NT2/D1 (cell line): Measurements from ENCODE around the gene HAX1.

ENCODE experiments used
- SUZ12 ChIP-seq: IDR thresholded peaks from 2 replicates; pipeline ENCODE4 v1.6.1; 2011; ENCODE audit not compliant: insufficient read length, insufficient read depth; ENCODE audit errors: extremely low read depth
- ZNF274 ChIP-seq: IDR thresholded peaks from 2 replicates; pipeline ENCODE4 v1.6.1; 2011; ENCODE audit warnings: mild to moderate bottlenecking, low read depth, low read length

- TF ChIP-seq SUZ12 (no peak), ZNF274 (no peak)
Measured at GRCh38 chr1:154306151-154306550, 33.7 kb downstream of the HAX1 start.
